Measurements from ENCODE around the gene PDCL2. TPM values are rescaled to one million over a fixed set of nuclear protein-coding genes. Genes with fewer than 3 reads are reported as not detected.

The PDCL2 gene
- total and polyA plus RNA-seq, 2 of the 8 experiments (the other 6 are each of a cell fraction or from before 2014, with no cell fraction given), result not detected

- H3K18ac ChIP-seq (ENCODE audit: extremely low read depth, low read length), result no peak overlapping the region
- H2AFZ ChIP-seq (ENCODE audit: low read length), result no peak overlapping the region
- no peak overlapping the region for H2AK5ac ChIP-seq (ENCODE audit: low read depth, low read length)
- no peak overlapping the region for H2BK20ac ChIP-seq (ENCODE audit: low read length)
- no peak overlapping the region for H4K5ac ChIP-seq (ENCODE audit: insufficient read length, low read depth, low read length)
- no peak for DNase-seq (ENCODE audit: low read depth in 1 of 2, low spot score in 2 of 2)
- peaks cover 0 to 4% (median 0%) of the 10 kb centered on the region in 4 experiments; a peak in 2 of 7 replicates for H3K4me1 ChIP-seq (replicated peaks in 1 of 4; ENCODE audit: control insufficient read depth in 3 of 4, insufficient read depth in 4 of 4, low read length in 3 of 4)
- FAIRE-seq, result no peak
- no peaks in the 10 kb centered on the region for H3K23me2 ChIP-seq (ENCODE audit: low read depth, low read length)
- H3K9me3 ChIP-seq (ENCODE audit: insufficient read depth in 2 of 2, low read depth in 1 of 2, low read length in 1 of 2), result 0 out of 4 replicates have a peak, but pooled peaks cover 0 to 3% of the 10 kb centered on the region in 2 experiments
- H2BK15ac ChIP-seq (ENCODE audit: low read length), result no peak overlapping the region
- no peaks in the 10 kb centered on the region for H3K27me3 ChIP-seq (replicated peaks in 1 of 4; ENCODE audit: control insufficient read depth in 3 of 4, extremely low read depth in 1 of 4, insufficient read depth in 3 of 4, low read length in 3 of 4)
- 96% methylated on average over 2 of the region's 2 CpGs; no CpG with 5 or more reads in 1 of the 2 experiments for WGBS, 2 experiments (ENCODE audit: extremely low coverage in 1 of 2, insufficient coverage in 1 of 2, insufficient read length in 1 of 2, insufficient replicate concordance in 2 of 2, low coverage in 1 of 2, low lambda C conversion rate in 2 of 2, missing lambda C conversion rate in 1 of 2)
- H2BK120ac ChIP-seq (replicated peaks; ENCODE audit: low read depth, low read length), result no peak overlapping the region
- no peak overlapping the region for H3K4me2 ChIP-seq (ENCODE audit: insufficient read depth in 1 of 2, low read depth in 2 of 2, low read length in 2 of 2)
- H2BK5ac ChIP-seq (ENCODE audit: low read depth, low read length), result no peak overlapping the region
- no peak overlapping the region for H3K27ac ChIP-seq (ENCODE audit: low read depth, low read length)
- ChIA-PET CTCF (ENCODE audit: partially characterized antibody) (no interaction called here), POLR2A (ENCODE audit: partially characterized antibody) (no interaction called here)
- no peaks in the 10 kb centered on the region for H4K20me1 ChIP-seq (replicated peaks in 1 of 2; ENCODE audit: control insufficient read depth in 1 of 2, insufficient read depth in 2 of 2, low read length in 2 of 2)
- H3K56ac ChIP-seq (replicated peaks; ENCODE audit: insufficient read length, low read depth, low read length), result no peak overlapping the region
- H3K79me1 ChIP-seq (ENCODE audit: low read depth, low read length), result no peaks in the 10 kb centered on the region
- H3K9ac ChIP-seq (replicated peaks in 1 of 4; ENCODE audit: extremely low read depth in 1 of 4, low read depth in 3 of 4, low read length in 3 of 4), result no peak overlapping the region
- no peak overlapping the region for H4K91ac ChIP-seq (replicated peaks; ENCODE audit: insufficient read length, low read length)
- H3K4me3 ChIP-seq (ENCODE audit: extremely low read depth in 1 of 4, insufficient read depth in 2 of 4, low read depth in 3 of 4, low read length in 4 of 4), result no peak overlapping the region
- H3K14ac ChIP-seq (ENCODE audit: insufficient read length), result no peak overlapping the region
- H3K4ac ChIP-seq (replicated peaks; ENCODE audit: insufficient read length, low read depth, low read length), result no peak overlapping the region
- H4K8ac ChIP-seq (ENCODE audit: extremely low read depth, insufficient read depth, low read length), result no peak overlapping the region
- no peak overlapping the region for H2BK12ac ChIP-seq (ENCODE audit: low read depth, low read length)
- no peak overlapping the region for H3K23ac ChIP-seq (ENCODE audit: insufficient read length)
- H3K36me3 ChIP-seq (ENCODE audit: control insufficient read depth in 2 of 4, insufficient read depth in 4 of 4, low read length in 3 of 4), result no peaks in the 10 kb centered on the region
- peaks cover 0 to 58% of the 10 kb centered on the region in 2 experiments; a peak in 2 of 4 replicates for H3K79me2 ChIP-seq (ENCODE audit: control insufficient read depth in 1 of 2, insufficient read depth in 2 of 2, low read length in 2 of 2)
- no peak for TF ChIP-seq ZNF274 (IDR thresholded peaks at IDR 0.05; ENCODE audit: borderline replicate concordance, extremely low read depth, low read length)
- TF ChIP-seq SRF (IDR thresholded peaks at IDR 0.05; ENCODE audit: low read depth, low read length), result no peak
- no peak for TF ChIP-seq PHF8 (conservative IDR thresholded peaks at IDR 0.05; ENCODE audit: low read depth, low read length)
- no peak for TF ChIP-seq CTBP2 (IDR thresholded peaks at IDR 0.05; ENCODE audit: borderline replicate concordance, insufficient read depth, insufficient read length, low read length)
- no peak for TF ChIP-seq GTF2F1 (IDR thresholded peaks at IDR 0.05; ENCODE audit: borderline replicate concordance, low read depth, low read length)
- TF ChIP-seq KDM4A (IDR thresholded peaks at IDR 0.05; ENCODE audit: low read depth, low read length, severe bottlenecking), result no peak
- TF ChIP-seq TCF12 (IDR thresholded peaks at IDR 0.05; ENCODE audit: low read depth, low read length), result no peak
- TF ChIP-seq NRF1 (IDR thresholded peaks at IDR 0.05; ENCODE audit: low read depth, low read length), result no peak
- no peak for TF ChIP-seq SP4 (IDR thresholded peaks at IDR 0.05; ENCODE audit: low read length)
- TF ChIP-seq SAP30 (IDR thresholded peaks at IDR 0.05; ENCODE audit: insufficient read depth, insufficient replicate concordance, low read length), result no peak
- TF ChIP-seq CBX5 (IDR thresholded peaks at IDR 0.05; ENCODE audit: low read depth, low read length), result no peak
- TF ChIP-seq CREB1 (IDR thresholded peaks at IDR 0.05), result no peak
Observed at GRCh38 chr4:55517526-55518229, 74.4 kb downstream of the PDCL2 start.

Data from H1 (cell line).